Endometrial microvascular endothelial cells (primary cell): ENCODE results near the gene STIM2. TPM values are rescaled to one million over a fixed set of nuclear protein-coding genes. Genes with fewer than 3 reads are reported as not detected.

Source experiments
- in situ Hi-C: cut with HindIII; loops from 2 replicates; pipeline ENCODE4 v1.10.0; 2017; ENCODE audit warnings: low sequenced_read_pairs, low pct_unique_long_range_greater_than_20kb; ENCODE audit errors: inconsistent ontology term
- total RNA-seq: library from RNA; depleted of rRNA; stranded (reverse); fragments of >200 nt; gene quantifications from one replicate; pipeline ENCODE4 v1.2.3, GENCODE V29; 2015; ENCODE audit errors: inconsistent ontology term

Gene STIM2
- total RNA-seq, 1 donor from 2014 or later = 12.4 TPM

GRCh38 chr4:26936284-26937065 lies 75.8 kb downstream of the STIM2 start:
- in situ Hi-C loops = no loop called here

DNA sequence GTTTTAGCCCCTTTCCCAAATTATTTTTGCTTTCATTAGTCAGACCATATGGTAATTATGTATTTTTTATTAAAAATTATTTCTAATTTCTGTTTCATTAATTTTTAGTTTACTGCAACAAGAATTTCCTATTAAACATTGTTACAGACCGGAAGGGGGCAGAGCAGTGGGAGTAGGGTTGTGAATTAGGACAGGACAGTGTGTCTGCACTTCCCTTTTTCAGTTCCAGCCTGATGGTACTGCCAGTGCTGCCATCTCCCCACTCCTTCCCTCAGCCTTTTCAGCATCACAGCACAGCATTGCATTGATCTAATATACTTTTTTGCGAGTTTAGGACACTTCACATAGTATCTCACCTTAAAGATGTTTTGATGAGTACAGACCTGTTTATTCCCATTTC lies 76.5 kb downstream of the STIM2 start:
- in situ Hi-C loops = no loop called here

DNA sequence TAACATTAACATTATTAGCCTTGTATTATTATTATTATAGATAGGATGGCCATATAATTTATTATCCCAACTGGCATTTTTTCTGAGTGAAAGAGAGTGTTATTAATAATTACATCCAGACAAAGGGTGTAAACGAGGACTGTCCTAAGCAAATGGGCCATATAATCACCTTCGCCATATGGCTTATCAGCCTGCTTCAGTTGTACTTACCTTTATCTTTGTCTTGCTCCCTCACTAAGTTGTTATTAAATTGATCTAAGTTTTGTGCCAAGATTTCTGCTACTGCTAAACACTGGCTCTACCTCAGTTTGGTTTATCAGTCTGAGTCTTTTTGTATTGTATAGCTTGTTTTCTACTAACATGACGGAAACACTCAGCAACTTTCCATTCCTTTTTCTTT lies 76.9 kb downstream of the STIM2 start:
- in situ Hi-C loops = no loop called here

DNA sequence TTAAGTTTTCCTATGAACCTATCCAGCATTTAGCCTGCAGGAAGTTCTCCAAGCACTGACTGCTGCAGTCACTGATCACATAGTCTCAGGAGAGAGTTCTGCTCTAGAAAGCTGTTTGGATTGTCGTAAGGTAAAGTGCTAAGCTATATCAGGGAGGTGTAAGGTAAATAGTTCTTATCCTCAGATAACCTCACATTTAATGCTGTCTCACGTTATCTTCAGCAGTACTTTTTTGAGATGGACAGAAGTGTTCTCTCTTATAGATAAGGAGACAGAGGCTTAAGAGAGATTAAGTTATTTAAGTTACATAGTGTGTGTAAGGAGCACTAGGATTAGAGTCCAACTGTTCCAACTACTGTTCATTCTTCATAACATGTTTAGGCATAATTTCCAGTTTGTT lies 77.9 kb downstream of the STIM2 start:
- in situ Hi-C loops = no loop called here

GRCh38 chr4:26941951-26942350 lies 81.3 kb downstream of the STIM2 start:
- in situ Hi-C loops = no loop called here

DNA sequence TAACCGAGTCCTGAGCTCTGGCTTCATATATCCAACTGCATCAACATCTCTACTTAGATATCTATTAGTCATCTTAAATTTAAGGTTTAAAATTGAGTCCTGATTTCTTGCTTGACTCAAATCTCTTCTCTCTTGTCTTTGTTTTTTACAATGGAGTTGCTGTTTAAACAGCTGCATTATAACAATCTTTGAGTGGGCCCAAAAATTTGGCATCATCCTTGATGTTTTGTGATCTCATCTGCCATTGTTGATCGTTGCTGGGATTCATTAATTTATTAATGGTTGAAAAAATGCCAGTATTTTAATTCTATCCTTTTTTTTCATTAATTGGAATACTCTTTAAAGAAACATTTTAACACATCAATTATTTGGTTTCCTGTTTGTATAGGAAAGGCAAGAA lies 82.2 kb downstream of the STIM2 start:
- in situ Hi-C loops = no loop called here

DNA sequence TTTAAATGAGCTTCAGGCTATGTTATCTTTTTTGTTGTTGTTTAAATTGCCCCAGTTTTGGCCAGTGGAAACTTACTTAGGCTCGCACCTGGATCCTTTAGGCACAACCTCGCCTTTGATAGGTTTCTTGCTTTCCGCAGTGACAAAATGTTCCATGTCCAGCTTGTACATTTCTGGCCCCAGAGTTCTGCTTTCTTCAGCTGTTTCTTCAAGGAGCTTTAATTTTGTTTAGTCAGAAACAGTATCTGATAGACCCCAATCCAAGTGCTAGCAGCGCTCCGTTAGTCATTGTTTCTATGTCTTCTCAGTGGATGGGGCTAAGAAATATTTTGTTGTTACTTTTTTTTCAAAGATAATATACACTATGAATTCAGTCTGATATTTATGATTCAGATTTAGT lies 82.8 kb downstream of the STIM2 start:
- in situ Hi-C loops = no loop called here

GRCh38 chr4:26945794-26946193 lies 85.2 kb downstream of the STIM2 start:
- in situ Hi-C loops = no loop called here

DNA sequence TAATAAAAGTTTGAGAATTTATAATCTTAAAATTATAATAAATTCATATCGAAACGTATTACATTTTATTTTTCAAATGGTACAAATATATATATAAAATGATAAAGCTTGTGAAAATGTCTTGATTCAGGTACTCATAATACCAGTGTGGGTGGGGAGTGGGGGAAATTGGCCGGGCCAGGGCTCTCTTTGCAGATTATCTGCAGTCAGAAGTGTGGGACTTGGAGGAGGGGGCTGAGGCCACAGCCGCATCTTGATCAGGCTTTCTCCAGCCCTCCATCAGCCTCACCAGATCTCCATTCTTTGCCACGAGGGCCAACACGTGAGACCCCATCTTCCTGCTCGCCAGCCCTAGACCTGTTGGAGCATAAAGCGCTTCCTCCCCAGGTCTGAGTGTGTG lies 86.7 kb downstream of the STIM2 start:
- in situ Hi-C loops = no loop called here

- in situ Hi-C loops = no loop called here
These were observed 89.8 kb downstream of the STIM2 start for GRCh38 chr4:26950446-26950845.

- in situ Hi-C loops = no loop called here
These were observed 92.2 kb downstream of the STIM2 start for GRCh38 chr4:26952891-26953290.

- in situ Hi-C loops = no loop called here
These were observed 92.7 kb downstream of the STIM2 start for GRCh38 chr4:26953366-26953765.

DNA sequence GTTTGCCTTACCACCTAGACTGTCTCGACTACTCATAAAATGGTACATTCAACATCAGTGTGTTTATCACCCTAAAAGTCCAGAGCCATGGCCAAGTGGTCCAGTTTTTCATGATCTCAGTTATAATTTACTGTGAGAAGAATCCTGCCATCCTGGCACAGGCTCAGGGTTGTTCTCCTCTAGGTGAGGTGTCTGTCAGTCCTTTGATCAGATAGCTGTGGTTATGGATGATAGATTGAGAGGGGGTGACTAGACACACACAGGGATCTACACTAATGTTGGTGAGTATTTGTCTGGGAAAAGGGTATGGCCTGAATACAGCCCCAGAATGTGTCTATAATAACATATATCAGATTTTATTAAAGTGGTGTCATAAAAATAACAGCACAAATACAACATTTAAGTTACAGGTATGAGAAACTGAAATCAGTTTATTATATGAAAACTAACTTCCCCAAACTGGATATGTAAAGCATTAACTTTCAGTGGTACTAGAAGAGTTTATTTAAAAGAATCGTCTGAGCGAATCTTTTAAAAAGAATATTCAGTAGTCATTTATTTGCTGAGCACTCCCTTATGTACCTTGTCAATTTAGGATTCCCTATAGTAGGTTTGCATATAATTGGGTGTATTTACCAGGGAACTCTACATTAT lies 93.3 kb downstream of the STIM2 start:
- in situ Hi-C loops = no loop called here

- in situ Hi-C loops = no loop called here
These were observed 94.6 kb downstream of the STIM2 start for GRCh38 chr4:26955241-26955640.

GRCh38 chr4:26958925-26959653 lies 98.4 kb downstream of the STIM2 start:
- in situ Hi-C loops = no loop called here

DNA sequence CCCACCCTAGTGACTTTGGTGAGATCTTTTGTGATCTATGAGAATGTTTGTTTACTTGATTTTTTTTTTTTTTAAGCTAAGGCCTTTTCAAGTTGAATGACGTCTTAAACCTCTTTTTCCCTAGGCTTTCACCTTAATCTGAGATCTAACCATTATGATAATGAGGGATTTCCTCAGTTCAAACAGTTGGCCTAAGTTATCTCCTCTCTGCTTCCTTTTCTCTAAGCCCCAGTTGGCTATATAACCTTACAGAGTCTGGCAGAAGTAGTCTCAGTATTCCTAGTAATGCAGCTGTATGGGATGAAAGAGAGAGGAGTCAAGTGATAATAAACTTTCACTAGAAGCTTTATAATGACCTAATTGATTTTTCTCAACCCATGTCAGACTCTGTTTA lies 99.0 kb downstream of the STIM2 start:
- in situ Hi-C loops = no loop called here

- in situ Hi-C loops = no loop called here
These were observed 102.1 kb downstream of the STIM2 start for GRCh38 chr4:26962720-26963119.

- in situ Hi-C loops = no loop called here
These were observed 103.9 kb downstream of the STIM2 start for GRCh38 chr4:26964512-26964911.

DNA sequence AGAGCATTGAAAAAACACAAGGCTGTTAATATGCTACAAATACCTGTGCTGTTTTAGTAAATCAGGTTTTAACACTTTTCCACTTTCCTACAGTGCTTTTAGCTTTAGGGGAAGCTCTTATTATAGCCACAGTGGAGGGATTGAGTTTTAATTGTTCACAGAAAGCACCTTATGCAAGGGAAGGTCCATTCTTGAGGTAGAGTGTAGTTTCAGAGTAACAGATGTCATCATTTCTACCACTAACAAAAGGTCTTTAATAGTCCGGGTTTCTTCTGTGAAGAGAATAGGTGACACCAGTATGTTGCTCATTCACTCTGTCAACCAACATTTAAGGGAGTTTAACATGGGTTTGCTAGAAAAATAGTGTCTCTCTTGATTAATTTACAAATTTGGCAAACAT lies 104.4 kb downstream of the STIM2 start:
- in situ Hi-C loops = no loop called here
